ENCODE measurements around the gene UVSSA.

DNA sequence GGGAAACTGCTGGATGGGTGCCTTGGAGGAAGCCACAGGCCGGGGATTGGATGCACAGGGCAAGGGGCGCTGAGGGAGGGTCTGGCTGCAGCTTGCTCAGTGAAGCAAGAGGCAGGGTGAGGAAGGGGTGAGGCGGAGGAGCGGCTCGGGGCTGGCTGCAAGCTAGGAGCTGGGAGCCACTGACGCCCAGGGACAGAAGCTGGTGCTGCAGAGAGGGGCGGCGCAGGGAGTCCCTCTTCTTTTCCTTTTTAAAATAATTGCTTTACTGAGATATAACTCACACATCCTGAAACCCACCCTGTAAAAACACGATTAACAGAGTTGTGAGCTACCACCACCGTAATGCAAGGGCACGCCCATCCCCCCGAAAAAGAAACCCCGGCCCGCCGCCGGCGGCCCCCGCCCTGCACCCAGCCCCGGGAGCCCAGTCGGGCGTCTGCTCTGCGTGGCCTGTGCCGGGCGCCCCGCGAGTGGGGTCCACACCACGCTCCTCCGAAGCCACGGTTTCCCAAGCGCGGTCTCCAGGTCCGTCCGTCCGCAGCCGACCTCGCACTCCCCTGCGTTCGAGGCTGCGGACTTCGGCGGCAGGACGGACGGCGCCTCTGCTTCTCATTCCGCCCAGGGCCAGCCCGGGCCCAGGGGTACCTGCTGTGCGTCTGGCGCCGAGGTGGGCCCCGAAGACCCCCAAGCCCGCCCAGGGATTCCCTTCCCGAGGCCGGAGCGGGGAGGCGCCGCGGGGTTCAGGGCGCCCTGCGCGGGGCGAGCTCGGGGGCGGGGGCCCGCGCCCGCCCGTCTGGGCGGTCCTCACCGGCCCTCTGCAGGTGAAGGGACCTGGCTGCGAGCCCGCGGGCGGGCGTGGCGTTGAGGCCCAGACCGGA, 866 bp upstream of the UVSSA start:
- TF ChIP-seq POLR2A (IDR thresholded peaks at IDR 0.05): no peak
- TF ChIP-seq, protein P1, sequence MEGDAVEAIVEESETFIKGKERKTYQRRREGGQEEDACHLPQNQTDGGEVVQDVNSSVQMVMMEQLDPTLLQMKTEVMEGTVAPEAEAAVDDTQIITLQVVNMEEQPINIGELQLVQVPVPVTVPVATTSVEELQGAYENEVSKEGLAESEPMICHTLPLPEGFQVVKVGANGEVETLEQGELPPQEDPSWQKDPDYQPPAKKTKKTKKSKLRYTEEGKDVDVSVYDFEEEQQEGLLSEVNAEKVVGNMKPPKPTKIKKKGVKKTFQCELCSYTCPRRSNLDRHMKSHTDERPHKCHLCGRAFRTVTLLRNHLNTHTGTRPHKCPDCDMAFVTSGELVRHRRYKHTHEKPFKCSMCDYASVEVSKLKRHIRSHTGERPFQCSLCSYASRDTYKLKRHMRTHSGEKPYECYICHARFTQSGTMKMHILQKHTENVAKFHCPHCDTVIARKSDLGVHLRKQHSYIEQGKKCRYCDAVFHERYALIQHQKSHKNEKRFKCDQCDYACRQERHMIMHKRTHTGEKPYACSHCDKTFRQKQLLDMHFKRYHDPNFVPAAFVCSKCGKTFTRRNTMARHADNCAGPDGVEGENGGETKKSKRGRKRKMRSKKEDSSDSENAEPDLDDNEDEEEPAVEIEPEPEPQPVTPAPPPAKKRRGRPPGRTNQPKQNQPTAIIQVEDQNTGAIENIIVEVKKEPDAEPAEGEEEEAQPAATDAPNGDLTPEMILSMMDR (IDR thresholded peaks at IDR 0.05): peak in 1 of 3 donors; percentile 17

Data from breast epithelium (tissue), 3 donors.